Astrocyte (in vitro differentiated cells and primary cell): ENCODE data around the gene ZNF717. TPM values are rescaled to one million over a fixed set of nuclear protein-coding genes. Genes with fewer than 3 reads are reported as not detected.

Source experiments
- DNase-seq: peaks from one replicate; pipeline ENCODE4 v3.0.0-alpha.2; 2010; ENCODE audit warnings: low read depth
- FAIRE-seq: peaks from 2 replicates; lab custom pipeline; 2011; peaks lifted over from hg19 to GRCh38; lab: Jason Lieb, UNC
- H2AFZ ChIP-seq: 2 replicates; pipeline ENCODE4 v1.6.0; 2012; ENCODE audit warnings: low read depth, low read length, inconsistent platforms
- H3K27ac ChIP-seq: 2 replicates; pipeline ENCODE4 v1.5.1; 2011; ENCODE audit warnings: low read depth, low read length, inconsistent platforms
- H3K27me3 ChIP-seq: 2 replicates; pipeline ENCODE4 v1.6.0; 2011; ENCODE audit warnings: low read length, inconsistent platforms; ENCODE audit not compliant: insufficient read depth
- H3K36me3 ChIP-seq: 2 replicates; pipeline ENCODE4 v1.5.1; 2011; ENCODE audit warnings: low read length, inconsistent platforms; ENCODE audit not compliant: insufficient read depth
- H3K4me1 ChIP-seq: 2 replicates; pipeline ENCODE4 v1.5.1; 2011; ENCODE audit warnings: low read length, inconsistent platforms; ENCODE audit not compliant: insufficient read depth
- H3K4me2 ChIP-seq: 2 replicates; pipeline ENCODE4 v1.6.0; 2012; ENCODE audit warnings: low read length, inconsistent platforms
- H3K4me3 ChIP-seq: 2 replicates; pipeline ENCODE4 v1.5.1; 2011; ENCODE audit warnings: low read depth, mild to moderate bottlenecking, low read length, inconsistent platforms; ENCODE audit not compliant: insufficient read depth
- H3K79me2 ChIP-seq: 2 replicates; pipeline ENCODE4 v1.6.0; 2012; ENCODE audit warnings: mild to moderate bottlenecking, low read length, inconsistent platforms; ENCODE audit not compliant: insufficient read depth
- H3K9ac ChIP-seq: 2 replicates; pipeline ENCODE4 v1.6.0; 2012; ENCODE audit warnings: mild to moderate bottlenecking, low read length, inconsistent platforms
- H3K9me3 ChIP-seq: 2 replicates; pipeline ENCODE4 v1.5.1; 2012; ENCODE audit warnings: low read depth, mild to moderate bottlenecking, low read length, inconsistent platforms; ENCODE audit not compliant: insufficient read depth
- H4K20me1 ChIP-seq: 2 replicates; pipeline ENCODE4 v1.6.0; 2012; ENCODE audit warnings: low read length, inconsistent platforms; ENCODE audit not compliant: insufficient read depth
- H3K27ac Mint-ChIP-seq: one replicate; pipeline ENCODE4 v1.8.0; 2021; ENCODE audit warnings: mild to moderate bottlenecking, mixed read lengths; ENCODE audit not compliant: unreplicated experiment
- H3K27me3 Mint-ChIP-seq: one replicate; pipeline ENCODE4 v1.8.0; 2021; ENCODE audit warnings: low read depth, mixed read lengths; ENCODE audit not compliant: unreplicated experiment
- H3K36me3 Mint-ChIP-seq: one replicate; pipeline ENCODE4 v1.8.0; 2021; ENCODE audit warnings: low read depth, mixed read lengths; ENCODE audit not compliant: unreplicated experiment
- H3K4me1 Mint-ChIP-seq: one replicate; pipeline ENCODE4 v1.8.0; 2021; ENCODE audit warnings: low read depth, mixed read lengths; ENCODE audit not compliant: unreplicated experiment
- H3K4me3 Mint-ChIP-seq: one replicate; pipeline ENCODE4 v1.8.0; 2021; ENCODE audit warnings: mild to moderate bottlenecking, moderate library complexity, mixed read lengths; ENCODE audit not compliant: unreplicated experiment
- H3K9me3 Mint-ChIP-seq: one replicate; pipeline ENCODE4 v1.8.0; 2021; ENCODE audit warnings: mild to moderate bottlenecking, mixed read lengths; ENCODE audit not compliant: unreplicated experiment
- EZH2 ChIP-seq: IDR thresholded peaks from 2 replicates; pipeline ENCODE4 v1.6.1; 2012; ENCODE audit warnings: mild to moderate bottlenecking, low read length, inconsistent platforms; ENCODE audit not compliant: insufficient read depth
- microRNA-seq: library from miRNA; unstranded; fragments of <30 nt; microRNA quantifications from one replicate; pipeline ENCODE4 v1.2.0, GENCODE V29; 2020
- total RNA-seq: library from RNA; stranded (reverse); gene quantifications from 2 replicates; pipeline ENCODE4 v1.2.1, GENCODE V29; 2021
- TF ChIP-seq, protein P1 (sequence below): IDR thresholded peaks from 2 replicates; pipeline ENCODE4 v1.5.1; 2011; ENCODE audit warnings: low read depth, mild to moderate bottlenecking, inconsistent platforms, low read length, moderate library complexity; ENCODE audit not compliant: insufficient read depth

The ZNF717 gene
- total RNA-seq, 1 donor from 2014 or later = 2.7 TPM

DNA sequence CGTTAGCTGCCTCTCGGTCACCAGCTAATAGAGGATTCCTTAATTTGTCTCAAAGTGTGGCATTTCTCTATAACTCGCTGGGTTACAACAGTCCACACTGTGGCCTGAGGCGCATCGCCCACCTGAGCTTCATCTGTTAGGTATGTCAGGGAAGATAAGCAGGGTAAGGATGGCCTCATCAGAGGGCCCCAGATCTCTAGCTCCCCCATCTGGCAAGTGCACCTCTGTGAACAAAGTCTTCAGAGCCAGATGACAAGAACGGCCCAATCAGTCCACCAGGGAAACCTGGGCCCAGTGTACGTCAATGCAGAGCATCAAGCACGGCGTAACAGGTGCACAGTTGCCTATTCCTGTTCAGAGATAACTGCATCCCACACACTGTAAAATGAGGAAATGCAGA, 98.0 kb downstream of the ZNF717 start:
- Histone ChIP-seq H3K27me3 (no peaks in the 10 kb centered on the region), H3K9ac (no peak overlapping the region), H3K4me3 (no peak overlapping the region), H3K4me1 (no peaks in the 10 kb centered on the region), H3K79me2 (no peaks in the 10 kb centered on the region), H4K20me1 (no peaks in the 10 kb centered on the region), H3K27ac (no peak overlapping the region), H3K36me3 (no peaks in the 10 kb centered on the region), H2AFZ (no peak overlapping the region), H3K4me2 (no peak overlapping the region), H3K9me3 (peaks cover 6% of the 10 kb centered on the region)
- Mint-ChIP-seq H3K4me3 (no peak overlapping the region), H3K36me3 (peaks cover 7% of the 10 kb centered on the region), H3K27me3 (no peaks in the 10 kb centered on the region), H3K4me1 (no peaks in the 10 kb centered on the region), H3K27ac (no peak overlapping the region), H3K9me3 (peaks cover 6% of the 10 kb centered on the region)
- TF ChIP-seq, protein P1, sequence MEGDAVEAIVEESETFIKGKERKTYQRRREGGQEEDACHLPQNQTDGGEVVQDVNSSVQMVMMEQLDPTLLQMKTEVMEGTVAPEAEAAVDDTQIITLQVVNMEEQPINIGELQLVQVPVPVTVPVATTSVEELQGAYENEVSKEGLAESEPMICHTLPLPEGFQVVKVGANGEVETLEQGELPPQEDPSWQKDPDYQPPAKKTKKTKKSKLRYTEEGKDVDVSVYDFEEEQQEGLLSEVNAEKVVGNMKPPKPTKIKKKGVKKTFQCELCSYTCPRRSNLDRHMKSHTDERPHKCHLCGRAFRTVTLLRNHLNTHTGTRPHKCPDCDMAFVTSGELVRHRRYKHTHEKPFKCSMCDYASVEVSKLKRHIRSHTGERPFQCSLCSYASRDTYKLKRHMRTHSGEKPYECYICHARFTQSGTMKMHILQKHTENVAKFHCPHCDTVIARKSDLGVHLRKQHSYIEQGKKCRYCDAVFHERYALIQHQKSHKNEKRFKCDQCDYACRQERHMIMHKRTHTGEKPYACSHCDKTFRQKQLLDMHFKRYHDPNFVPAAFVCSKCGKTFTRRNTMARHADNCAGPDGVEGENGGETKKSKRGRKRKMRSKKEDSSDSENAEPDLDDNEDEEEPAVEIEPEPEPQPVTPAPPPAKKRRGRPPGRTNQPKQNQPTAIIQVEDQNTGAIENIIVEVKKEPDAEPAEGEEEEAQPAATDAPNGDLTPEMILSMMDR = no peak
- no peak for TF ChIP-seq EZH2
- DNase-seq (no peak), FAIRE-seq (no peak)

Small RNA genes lying within 50 kb of the gene (microRNA-seq; reads per million reads assigned to microRNA genes)
- gene MIR4273 = not detected

Other genes starting within 250 kb of the ZNF717 start
- not detected in 2 replicates for gene FRG2C, start 121.2 kb downstream of the ZNF717 start, total RNA-seq